Ascending aorta (tissue), 2 donors: ENCODE measurements around the gene RALGDS. TPM values are rescaled to one million over a fixed set of nuclear protein-coding genes. Genes with fewer than 3 reads are reported as not detected.

Experiments
- DNase-seq, 2 donors: peaks; one replicate each; pipeline ENCODE4 v3.0.0-alpha.2; 2019; ENCODE audit warnings: low spot score in 2 of 2
- H3K27ac ChIP-seq, 2 donors: fragments of 200-600 bp; sonication (generic); one replicate each; pipeline ENCODE4 v1.5.1; 2016 to 2017; ENCODE audit warnings: mild to moderate bottlenecking in 1 of 2
- H3K27me3 ChIP-seq: fragments of 200-600 bp; sonication (generic); one replicate; pipeline ENCODE4 v1.5.1; 2017
- H3K36me3 ChIP-seq, 2 donors: fragments of 200-600 bp; sonication (generic); one replicate each; pipeline ENCODE4 v1.5.1; 2016
- H3K4me1 ChIP-seq, 2 donors: fragments of 200-600 bp; sonication (generic); one replicate each; pipeline ENCODE4 v1.5.1; 2016 to 2017; ENCODE audit warnings: mild to moderate bottlenecking in 1 of 2
- H3K4me3 ChIP-seq, 2 donors: fragments of 200-600 bp; sonication (generic); one replicate each; pipeline ENCODE4 v1.5.1; 2016 to 2017; ENCODE audit warnings: mild to moderate bottlenecking in 1 of 2
- H3K9me3 ChIP-seq, 2 donors: fragments of 200-600 bp; sonication (generic); one replicate each; pipeline ENCODE4 v1.5.1; 2016
- CTCF ChIP-seq, 3 experiments: fragments of 200-600 bp in 2 of 3; fragments of 450-650 bp in 1 of 3; sonication (generic) in 2 of 3; IDR thresholded peaks; one replicate each; pipeline ENCODE4 v1.5.1; 2016 to 2019; ENCODE audit warnings: antibody characterized with exemption in 3 of 3, mild to moderate bottlenecking in 1 of 3, moderate library complexity in 1 of 3
- intact Hi-C: fragments of 100-400 bp; cut with DNase I; formaldehyde crosslinking; loops from one replicate; pipeline ENCODE4 v1.15.1; 2023
- total RNA-seq: library from RNA; depleted of rRNA; stranded (reverse); fragments of >200 nt; gene quantifications from one replicate; pipeline ENCODE4 v1.1.0, GENCODE V29; 2016

The RALGDS gene
- total RNA-seq, 1 donor from 2014 or later: 53.9 TPM

- Histone ChIP-seq H3K4me3 (peak overlapping the region; percentile 37 to 63), H3K27ac (no peak overlapping the region), H3K9me3 (no peaks in the 10 kb centered on the region), H3K27me3 (no peaks in the 10 kb centered on the region), H3K36me3 (no peaks in the 10 kb centered on the region), H3K4me1 (peaks cover 10 to 28% of the 10 kb centered on the region in 2 donors)
- TF ChIP-seq CTCF (IDR thresholded peaks at IDR 0.05): no peak
- intact Hi-C loops: loop anchor here (1.0 to 10.0 kb wide), 2 partner anchors 42 to 200 kb away; partner anchors contain the start of gene TSC1
- no peak for DNase-seq
Measured at GRCh38 chr9:133144904-133145851, 24.1 kb upstream of the RALGDS start.

GRCh38 chr9:133144142-133144903 lies 23.3 kb upstream of the RALGDS start:
- H3K27me3 ChIP-seq: no peaks in the 10 kb centered on the region
- peaks cover 10 to 28% of the 10 kb centered on the region in 2 donors for H3K4me1 ChIP-seq
- H3K36me3 ChIP-seq: no peaks in the 10 kb centered on the region
- peak overlapping the region in 1 of 2 donors; percentile 21 for H3K27ac ChIP-seq
- peak overlapping the region; percentile 37 to 63 for H3K4me3 ChIP-seq
- intact Hi-C loops: loop anchor here (1.0 to 10.0 kb wide), 2 partner anchors 41 to 200 kb away; partner anchors contain the start of gene TSC1
- peak; percentile 98 to 99 (median 98) for TF ChIP-seq CTCF (IDR thresholded peaks at IDR 0.05)
- no peaks in the 10 kb centered on the region for H3K9me3 ChIP-seq
- peak; percentile 46 to 89 for DNase-seq

GRCh38 chr9:133143639-133144141 lies 22.6 kb upstream of the RALGDS start:
- Histone ChIP-seq H3K9me3 (no peaks in the 10 kb centered on the region), H3K27me3 (no peaks in the 10 kb centered on the region), H3K4me3 (peak overlapping the region; percentile 37 to 63), H3K4me1 (peaks cover 10 to 28% of the 10 kb centered on the region in 2 donors), H3K27ac (peak overlapping the region in 1 of 2 donors; percentile 21), H3K36me3 (no peaks in the 10 kb centered on the region)
- intact Hi-C loops: loop anchor here (1.0 to 10.0 kb wide), 2 partner anchors 40 to 199 kb away; partner anchors contain the start of gene TSC1
- TF ChIP-seq CTCF (IDR thresholded peaks at IDR 0.05): no peak
- no peak for DNase-seq

- Histone ChIP-seq H3K27me3 (no peaks in the 10 kb centered on the region), H3K9me3 (no peaks in the 10 kb centered on the region), H3K27ac (no peak overlapping the region), H3K4me3 (no peak overlapping the region), H3K36me3 (no peaks in the 10 kb centered on the region), H3K4me1 (peaks cover 7 to 21% of the 10 kb centered on the region in 2 donors)
- no peak for TF ChIP-seq CTCF (IDR thresholded peaks at IDR 0.05)
- intact Hi-C loops: loop anchor here (10.0 kb wide), 1 partner anchor 198 kb away; the partner anchor contains the start of gene TSC1
- DNase-seq: no peak
Measured at GRCh38 chr9:133142684-133143622, 21.9 kb upstream of the RALGDS start.
